ENCODE data around the gene LDLR.

- TF ChIP-seq CTCF (IDR thresholded peaks at IDR 0.05) (no peak), EZH2 (IDR thresholded peaks at IDR 0.05) (no peak), EZH2phosphoT487 (IDR thresholded peaks at IDR 0.05) (no peak)
Observed at GRCh38 chr19:11041966-11042627, 47.2 kb upstream of the LDLR start.
